Measurements from ENCODE around the gene ITIH3.

DNA sequence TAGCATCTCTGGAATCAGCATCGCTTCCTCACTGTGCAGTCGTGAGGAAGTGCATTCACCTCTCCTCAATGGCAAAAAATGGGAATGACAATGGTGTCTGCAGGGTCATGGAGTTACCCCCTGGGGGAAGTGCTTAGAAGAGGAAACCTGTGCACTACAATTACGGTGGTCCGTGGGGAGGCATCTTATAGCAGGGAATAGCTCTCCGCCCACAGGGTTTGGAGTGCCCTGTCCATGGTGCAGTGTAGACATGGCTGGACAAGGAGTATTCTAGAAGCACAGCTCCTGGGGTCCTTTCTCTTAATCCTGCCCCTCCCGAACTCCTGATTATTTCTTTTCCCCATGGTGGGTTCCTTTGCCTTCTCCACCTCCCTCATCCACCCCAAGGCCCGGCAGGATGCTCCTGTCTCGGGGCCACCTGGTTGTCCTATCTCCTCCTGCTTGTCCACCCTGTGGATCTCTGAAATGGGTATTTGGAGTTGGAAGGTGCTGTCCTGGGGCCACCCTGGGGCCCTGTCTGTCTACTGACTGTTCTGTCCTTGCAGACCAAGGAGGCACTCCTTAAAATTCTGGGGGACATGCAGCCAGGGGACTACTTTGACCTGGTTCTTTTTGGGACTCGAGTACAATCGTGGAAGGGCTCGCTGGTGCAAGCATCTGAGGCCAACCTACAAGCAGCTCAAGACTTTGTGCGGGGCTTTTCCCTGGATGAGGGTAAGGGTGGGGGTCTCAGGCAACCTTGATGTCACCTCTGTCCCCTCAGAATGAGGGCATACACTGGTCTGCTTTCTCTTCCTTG, 12.0 kb upstream of the ITIH3 start:
- no peak for TF ChIP-seq EZH2 (IDR thresholded peaks at IDR 0.05)
- TF ChIP-seq, protein P1, sequence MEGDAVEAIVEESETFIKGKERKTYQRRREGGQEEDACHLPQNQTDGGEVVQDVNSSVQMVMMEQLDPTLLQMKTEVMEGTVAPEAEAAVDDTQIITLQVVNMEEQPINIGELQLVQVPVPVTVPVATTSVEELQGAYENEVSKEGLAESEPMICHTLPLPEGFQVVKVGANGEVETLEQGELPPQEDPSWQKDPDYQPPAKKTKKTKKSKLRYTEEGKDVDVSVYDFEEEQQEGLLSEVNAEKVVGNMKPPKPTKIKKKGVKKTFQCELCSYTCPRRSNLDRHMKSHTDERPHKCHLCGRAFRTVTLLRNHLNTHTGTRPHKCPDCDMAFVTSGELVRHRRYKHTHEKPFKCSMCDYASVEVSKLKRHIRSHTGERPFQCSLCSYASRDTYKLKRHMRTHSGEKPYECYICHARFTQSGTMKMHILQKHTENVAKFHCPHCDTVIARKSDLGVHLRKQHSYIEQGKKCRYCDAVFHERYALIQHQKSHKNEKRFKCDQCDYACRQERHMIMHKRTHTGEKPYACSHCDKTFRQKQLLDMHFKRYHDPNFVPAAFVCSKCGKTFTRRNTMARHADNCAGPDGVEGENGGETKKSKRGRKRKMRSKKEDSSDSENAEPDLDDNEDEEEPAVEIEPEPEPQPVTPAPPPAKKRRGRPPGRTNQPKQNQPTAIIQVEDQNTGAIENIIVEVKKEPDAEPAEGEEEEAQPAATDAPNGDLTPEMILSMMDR (IDR thresholded peaks at IDR 0.05), result no peak

Data from neural progenitor cell (in vitro differentiated cells).